Measurements from ENCODE around the gene ARL15.

The ARL15 gene

DNA sequence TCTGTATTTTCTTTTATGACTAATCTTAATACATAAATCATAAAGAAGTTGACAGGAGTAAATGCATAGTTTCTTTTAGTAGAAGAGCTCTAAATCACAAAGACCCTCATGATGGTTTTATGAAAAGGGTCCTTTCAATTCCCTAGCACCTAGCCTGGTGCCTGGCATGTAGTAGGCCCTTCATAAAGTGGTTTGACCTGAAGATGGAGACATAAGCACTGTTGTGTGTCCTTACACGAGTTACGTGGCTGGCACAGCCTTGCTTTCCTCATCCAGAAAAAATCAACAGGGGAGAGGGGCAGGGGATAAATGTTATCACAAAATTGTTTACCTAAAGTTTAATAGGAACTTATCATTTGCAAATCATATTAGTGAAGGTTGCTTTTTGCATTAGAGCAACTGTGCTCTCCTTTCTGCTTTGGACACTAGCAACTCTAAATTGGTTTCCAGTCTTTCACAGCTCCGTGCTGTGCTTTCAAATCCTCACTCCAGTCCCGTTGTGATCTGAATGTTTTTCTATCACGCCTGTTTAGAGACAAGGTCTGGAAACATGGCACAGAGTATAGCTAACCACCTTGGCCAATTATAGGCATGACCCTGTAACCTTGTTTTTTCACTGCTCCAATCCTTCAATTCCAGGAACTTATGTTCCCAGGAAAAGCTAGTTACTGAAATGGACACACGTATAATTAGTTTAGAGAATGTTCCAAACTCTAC, 55.7 kb downstream of the ARL15 start:
- in situ Hi-C loops (cut with MboI; ENCODE audit: low sequenced_read_pairs), result loop anchor here (25.0 kb wide), 1 partner anchor 608 kb away; no protein-coding TSS in a partner anchor

DNA sequence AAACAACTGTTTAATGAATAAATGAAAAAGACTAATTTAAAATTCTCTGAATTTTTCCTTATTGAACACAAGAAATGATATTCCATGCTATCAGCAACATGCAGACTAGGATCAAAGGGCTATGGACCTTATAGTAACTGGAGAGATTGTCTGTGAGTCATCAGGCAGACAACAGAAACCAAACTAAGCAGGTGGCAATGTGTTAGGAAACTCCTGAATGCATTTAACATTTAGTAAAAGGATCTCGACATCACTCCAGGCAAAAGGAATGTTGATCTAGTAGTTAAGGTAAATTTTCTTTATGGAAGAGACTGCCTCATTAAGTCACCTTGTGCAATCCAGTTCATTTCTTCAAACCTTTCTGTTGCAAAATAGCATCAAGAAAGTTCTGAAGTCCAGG, 58.4 kb downstream of the ARL15 start:
- in situ Hi-C loops (cut with MboI; ENCODE audit: low sequenced_read_pairs), result loop anchor here (25.0 kb wide), 1 partner anchor 610 kb away; no protein-coding TSS in a partner anchor

DNA sequence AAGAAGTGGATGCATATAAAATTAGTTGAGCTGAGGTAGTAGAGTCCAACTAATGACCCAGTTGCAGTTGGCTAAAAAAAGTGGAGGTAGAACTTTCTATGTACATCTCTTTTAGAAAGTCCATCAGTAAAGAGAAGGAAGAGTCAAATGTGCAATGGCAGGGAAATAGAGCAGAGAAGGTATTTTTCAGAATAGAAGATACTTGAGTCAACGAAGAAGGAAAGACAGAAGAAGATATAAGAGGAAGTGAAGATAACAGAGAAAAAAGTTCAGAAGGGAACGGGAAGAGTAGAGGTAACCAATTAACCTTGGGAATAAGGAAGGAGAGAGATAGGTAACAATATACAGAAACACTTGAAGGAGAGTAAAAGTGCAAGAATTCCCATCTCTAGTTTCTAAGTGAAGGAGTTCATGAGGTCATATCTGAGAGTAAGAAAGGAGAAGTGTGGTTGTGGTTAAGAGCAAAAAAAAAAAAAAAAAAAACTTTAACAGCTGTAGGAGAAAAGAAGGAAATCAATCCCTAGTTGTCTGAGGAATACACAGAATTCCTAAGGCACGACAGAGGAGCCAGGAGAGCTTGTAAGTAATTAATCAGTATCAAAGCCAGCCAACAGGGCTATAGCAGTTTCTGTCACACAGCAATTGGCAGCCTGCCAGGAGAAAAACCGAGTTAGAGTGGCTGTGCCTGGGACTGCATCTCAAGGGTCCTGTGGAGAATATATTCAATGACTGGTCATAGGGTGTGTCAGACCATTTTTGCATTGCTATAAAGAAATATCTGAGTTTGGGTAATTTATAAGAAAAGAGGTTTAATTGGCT, 61.0 kb downstream of the ARL15 start:
- in situ Hi-C loops (cut with MboI; ENCODE audit: low sequenced_read_pairs), result loop anchor here (25.0 kb wide), 1 partner anchor 613 kb away; no protein-coding TSS in a partner anchor

DNA sequence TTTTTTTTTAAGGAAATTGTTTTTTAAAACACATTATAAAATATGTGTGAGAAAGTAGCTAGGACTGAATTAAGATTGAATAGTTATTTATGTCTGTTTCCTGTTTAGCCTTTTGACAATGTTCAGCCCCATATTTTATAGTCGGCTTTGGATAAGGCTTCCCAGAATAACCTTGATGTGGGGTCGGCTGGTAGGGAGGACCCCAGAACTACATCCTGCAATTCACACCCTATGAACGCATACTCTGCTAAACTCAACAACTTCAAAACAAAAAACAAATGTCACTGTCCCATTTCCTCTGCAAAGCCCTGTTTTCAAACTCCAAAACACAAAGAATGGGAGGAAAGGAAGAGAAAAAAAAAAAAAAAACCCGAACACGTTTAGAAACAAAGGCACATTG, 63.1 kb downstream of the ARL15 start:
- in situ Hi-C loops (cut with MboI; ENCODE audit: low sequenced_read_pairs), result no loop called here

DNA sequence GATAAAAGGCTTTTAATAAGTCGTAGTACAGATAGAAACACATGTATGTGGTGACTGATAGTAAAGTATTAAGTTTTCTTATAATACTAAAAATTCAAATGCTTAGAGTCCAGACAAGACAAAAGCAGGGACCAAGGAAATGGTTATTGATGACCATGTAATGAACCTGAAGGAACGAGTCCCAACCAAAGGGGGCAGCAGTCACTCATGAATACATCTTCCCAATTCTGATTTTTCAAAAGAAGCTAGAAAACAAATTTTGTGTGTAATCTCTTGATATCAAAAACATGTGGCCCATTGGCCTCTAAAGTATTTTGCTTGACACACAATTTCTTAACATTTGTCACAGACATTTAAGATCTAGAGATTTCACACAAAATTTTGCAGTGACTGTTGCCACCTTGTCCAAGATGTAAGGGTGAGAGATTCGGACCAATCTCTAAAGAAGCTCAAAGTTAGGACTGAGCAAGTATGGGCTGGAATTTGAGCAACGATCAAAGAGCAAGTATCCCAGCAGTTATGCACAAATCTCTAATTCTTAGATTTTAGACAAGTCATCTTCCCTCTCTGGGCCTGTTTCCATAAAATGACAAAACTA, 66.8 kb downstream of the ARL15 start:
- in situ Hi-C loops (cut with MboI; ENCODE audit: low sequenced_read_pairs), result no loop called here

DNA sequence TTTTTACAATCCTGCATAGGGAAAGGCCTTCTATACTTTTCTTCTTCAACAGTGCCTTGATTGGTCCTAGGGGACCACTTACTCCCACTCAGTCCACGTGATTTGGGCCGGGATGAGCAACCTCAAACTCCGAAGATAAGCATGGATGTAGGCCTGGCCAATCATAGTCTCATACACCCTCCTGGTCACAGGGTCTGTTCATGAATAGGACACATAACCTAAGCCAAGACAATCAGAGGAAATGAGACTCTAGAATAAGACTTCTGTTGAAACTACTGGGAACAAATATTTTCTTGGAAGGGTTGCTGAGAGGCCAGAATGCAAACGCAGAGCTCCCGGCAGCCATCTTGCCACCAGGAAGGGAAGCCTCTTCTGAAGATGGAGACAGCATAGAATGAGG, 68.1 kb downstream of the ARL15 start:
- in situ Hi-C loops (cut with MboI; ENCODE audit: low sequenced_read_pairs), result no loop called here

DNA sequence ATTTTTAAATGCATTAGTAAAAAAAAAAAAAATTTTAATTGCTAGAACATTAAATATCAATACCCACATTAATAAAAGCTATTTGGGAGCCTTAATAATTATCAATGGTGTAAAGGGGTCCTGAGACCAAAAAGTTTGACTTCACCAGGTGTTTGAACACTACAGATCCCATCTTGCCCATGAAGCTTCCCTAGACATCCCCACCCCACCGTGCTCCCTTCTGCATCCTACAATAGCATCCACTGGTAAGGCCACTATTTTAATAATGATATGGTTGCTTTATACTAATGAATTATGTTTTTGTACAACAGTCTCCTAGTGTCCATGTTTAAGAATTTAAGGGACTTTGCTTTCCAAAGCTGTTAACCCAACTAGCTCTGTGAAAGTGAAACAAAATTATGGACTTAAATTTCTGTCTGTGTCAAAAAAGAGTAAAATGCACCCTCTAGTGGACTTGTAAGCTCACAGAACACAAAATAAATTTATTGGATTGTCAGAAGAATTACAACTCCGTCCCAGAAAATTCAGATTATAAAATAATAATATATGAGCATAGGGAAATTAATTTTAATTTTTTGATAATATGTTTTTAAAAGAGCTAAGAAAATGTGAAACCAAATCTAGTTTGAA, 76.0 kb downstream of the ARL15 start:
- in situ Hi-C loops (cut with MboI; ENCODE audit: low sequenced_read_pairs), result no loop called here

DNA sequence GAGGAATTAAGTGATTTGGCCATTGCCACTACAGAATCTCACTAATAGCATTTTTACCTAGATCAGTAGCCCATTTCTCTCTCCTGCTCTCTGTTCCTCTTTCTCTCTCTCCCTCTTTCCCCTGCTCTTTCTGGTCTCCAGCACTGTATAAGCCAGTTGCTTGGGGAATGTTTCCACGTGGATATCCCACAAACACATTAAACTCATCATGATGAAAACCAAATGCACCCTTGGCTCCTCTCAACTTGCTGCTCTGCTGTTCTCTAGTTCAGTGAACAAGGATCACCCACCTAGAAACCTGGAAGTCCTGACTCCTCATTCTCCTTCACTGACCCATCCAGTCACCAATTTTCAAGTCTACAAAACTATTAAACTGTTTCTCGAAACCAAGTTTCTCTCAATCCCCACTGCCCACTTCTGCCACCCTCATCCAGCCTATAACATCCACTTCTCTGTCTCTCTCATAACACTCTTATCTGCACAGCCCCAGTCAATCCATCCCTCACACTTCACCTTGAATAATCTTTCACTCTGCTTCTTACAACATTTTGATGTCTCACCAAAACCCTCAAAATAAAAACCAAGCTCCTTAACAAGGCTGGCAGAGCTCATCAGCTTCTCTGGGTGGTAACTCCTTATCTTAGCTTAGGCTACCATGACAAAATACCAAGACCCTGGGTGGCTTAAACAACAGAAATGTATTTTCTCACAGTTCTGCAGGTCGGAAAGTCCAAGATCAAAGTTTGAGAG, 79.3 kb downstream of the ARL15 start:
- in situ Hi-C loops (cut with MboI; ENCODE audit: low sequenced_read_pairs), result no loop called here

DNA sequence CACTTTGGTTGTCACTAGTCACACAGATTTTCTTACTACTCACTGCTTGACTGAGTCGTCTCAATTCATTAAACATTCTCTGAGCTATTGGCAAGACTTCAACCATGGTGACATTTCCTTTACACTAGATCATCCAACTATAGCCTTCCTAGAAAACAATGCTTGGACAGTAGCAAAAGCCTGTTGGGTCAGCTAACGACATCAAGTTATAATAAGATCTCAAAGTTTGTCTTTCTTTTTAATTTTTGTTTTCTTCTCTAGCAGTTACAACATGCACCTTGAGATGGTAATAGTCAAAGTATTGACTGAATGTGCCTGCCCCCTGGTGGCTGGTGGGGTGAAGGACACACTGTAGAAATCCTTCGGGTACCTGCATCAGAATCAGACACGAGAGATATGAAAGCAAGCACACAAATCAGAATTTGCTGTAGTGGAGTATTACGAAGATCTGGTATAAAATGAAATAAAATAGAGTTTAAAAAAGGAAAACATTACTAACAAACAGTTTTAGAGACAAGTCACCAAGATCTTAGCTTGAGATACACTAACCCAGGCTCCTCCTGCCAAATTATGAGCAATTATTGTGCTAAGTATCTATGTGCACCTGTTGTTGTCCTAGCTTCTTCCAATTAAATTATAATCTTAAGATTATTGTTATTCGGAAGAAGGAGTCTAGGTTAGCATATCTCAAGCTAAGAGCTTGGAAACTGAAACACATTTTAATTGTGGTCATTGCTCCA, 81.2 kb downstream of the ARL15 start:
- in situ Hi-C loops (cut with MboI; ENCODE audit: low sequenced_read_pairs), result no loop called here

DNA sequence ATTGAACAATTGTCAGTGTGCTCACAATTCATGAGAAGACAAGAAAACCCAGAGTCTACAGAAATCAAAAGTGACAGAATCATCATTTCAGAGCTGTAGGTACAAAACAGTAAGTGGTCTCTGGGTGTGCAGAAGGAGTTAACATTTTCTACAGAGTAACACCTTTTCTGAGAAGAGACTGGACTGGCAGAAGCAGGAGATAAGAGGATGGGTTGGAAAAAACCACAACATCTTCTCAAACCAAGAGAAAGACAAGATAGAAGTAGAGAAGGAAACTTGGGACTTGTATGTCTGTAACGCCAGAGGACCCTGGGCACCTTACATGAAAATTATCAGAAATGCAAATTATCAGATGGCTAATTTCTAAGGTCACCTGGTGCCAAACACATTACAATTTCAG, 82.6 kb downstream of the ARL15 start:
- in situ Hi-C loops (cut with MboI; ENCODE audit: low sequenced_read_pairs), result no loop called here

DNA sequence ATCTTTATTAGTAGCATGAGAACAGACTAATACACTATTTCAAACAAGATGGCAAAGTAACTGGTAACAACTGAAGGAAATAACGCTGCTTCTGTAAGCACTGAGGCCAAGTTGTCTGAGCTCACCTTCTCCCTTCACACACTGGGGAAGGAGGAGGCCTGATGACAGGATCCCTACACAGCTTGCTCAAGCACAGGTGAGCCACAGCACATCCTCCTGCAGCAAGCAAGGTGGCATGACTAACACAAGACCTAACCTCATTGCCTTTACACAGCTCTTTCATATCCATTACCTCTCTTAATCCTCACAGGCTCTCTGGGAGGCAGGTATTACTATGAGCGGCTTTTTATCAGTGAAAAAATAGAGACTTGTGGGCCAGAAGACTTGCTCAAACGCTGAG, 83.3 kb downstream of the ARL15 start:
- in situ Hi-C loops (cut with MboI; ENCODE audit: low sequenced_read_pairs), result no loop called here

DNA sequence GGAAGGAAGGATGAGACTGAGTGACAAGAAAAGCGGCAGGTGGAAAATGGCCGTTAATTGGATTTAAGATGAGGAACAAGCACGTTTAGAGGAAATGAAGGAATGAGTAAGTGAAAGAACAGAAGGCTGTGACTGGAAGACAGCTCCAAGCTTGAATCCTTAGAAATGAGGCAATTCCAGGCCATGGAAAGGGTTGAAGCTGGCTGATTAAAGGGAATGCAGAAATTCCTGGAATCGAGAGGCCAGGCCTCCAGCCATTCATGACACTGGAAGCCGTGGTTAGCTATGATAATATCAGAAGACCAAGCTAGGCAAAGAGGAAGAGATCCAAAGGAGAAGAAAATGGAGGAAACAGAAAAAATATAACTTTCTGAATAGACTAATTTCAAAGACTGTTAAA, 84.2 kb downstream of the ARL15 start:
- in situ Hi-C loops (cut with MboI; ENCODE audit: low sequenced_read_pairs), result no loop called here

DNA sequence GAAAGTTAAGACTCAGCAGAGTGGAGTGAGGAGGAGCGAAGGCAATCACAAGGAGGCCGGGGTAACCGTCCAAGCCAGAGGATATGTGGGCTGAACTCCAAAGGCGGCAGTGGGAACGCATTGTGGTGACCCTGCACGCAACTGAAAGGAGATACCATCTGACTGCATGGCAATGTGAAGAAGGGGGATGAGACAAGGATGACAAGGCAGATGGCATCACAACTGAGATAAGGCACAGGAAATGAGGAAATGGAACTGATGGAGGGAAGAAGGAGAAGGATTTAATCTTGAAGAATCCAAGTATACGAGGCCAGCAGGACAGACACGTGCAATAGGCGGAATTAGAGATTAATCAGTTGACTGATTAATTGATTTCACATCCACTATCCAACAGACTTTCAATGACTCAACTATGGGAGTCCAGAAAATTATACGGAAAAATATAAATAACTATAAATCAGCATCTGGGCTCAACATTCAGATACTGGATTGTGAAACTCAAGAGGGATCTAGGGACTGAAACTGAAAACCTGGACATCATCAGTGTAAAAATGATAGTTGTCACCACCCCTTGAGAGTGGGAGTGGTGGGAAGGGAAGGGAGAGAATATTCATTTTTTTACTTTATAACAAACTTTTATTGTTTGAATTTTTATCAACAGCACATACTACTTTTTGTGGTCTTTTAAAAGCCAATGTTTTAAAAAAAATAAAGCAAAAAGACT, 86.1 kb downstream of the ARL15 start:
- in situ Hi-C loops (cut with MboI; ENCODE audit: low sequenced_read_pairs), result loop anchor here (25.0 kb wide), 1 partner anchor 787 kb away; no protein-coding TSS in a partner anchor

DNA sequence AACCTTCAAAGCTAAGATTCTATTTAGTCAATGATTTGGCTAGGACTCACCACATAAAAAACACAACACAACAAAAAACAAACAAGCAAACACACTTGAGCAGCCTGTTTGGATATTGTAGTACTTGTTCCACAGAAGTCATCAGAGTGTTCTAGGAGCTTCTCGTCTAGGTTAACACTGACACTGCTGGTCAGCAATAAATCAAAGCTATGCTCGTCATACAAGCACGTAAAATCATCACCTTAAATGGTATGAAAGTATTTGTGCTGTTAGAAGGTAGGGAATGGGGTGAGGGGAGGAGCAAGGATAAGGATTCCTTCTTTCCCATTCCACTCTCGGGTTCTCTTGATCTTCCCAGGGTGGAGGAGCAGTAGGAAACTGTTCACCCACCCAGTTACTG, 88.0 kb downstream of the ARL15 start:
- in situ Hi-C loops (cut with MboI; ENCODE audit: low sequenced_read_pairs), result loop anchor here (25.0 kb wide), 1 partner anchor 785 kb away; no protein-coding TSS in a partner anchor

DNA sequence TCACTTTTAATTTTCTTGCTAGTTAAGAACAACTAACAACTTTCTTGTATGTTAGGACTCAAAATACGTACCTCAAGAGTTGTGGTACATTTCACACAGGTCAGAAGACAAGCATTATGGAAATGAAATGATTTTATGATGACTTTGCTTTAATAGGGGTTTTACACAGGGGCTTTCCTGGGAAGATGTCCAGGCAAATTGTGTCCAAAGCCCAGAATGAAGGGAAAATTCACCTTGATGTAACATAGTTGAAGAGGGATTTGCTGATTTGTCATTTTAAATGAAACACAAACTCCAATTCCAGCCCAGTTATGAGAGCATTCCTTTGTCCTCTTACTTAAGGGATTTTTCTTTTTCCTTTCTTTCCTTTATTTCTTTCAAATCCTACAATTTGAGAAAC, 89.2 kb downstream of the ARL15 start:
- in situ Hi-C loops (cut with MboI; ENCODE audit: low sequenced_read_pairs), result loop anchor here (25.0 kb wide), 1 partner anchor 784 kb away; no protein-coding TSS in a partner anchor

DNA sequence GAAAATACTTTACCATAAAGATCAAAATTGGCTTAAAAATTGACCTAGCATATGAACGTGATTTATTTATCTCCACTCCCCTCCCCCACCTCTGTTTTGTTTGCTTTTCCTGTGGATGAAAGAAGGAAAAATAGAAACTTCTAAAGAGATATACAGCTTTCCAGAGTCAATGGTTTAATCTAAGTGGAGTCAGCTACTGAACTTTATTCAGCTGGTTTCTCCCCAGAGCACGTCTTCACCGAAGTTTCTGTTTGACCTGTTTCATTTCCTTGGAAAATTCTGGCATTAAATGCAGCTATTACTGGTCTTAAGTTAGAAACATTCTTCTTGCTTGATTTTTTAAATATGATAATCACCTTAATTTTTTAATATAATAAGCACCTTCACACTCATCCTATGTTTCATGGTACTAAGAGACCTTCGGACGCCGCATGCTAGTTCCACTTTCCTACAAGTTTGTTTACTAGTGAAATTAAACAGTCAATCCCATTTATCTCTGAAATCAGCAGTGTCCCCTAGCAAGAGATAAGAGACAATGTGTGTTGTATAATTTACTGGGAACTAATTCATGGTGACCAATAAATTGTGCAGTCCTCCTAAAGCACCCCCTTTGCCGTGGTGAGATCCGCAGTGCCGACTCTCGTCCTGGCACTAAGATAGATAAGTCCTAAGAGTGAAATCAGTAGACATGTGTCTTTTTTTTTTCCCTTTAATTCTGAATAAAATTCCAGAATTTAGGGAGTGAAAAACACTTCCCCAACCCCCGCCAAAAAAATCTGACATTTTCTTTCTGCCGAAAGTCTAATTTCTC, 89.9 kb downstream of the ARL15 start:
- in situ Hi-C loops (cut with MboI; ENCODE audit: low sequenced_read_pairs), result loop anchor here (25.0 kb wide), 1 partner anchor 783 kb away; no protein-coding TSS in a partner anchor

DNA sequence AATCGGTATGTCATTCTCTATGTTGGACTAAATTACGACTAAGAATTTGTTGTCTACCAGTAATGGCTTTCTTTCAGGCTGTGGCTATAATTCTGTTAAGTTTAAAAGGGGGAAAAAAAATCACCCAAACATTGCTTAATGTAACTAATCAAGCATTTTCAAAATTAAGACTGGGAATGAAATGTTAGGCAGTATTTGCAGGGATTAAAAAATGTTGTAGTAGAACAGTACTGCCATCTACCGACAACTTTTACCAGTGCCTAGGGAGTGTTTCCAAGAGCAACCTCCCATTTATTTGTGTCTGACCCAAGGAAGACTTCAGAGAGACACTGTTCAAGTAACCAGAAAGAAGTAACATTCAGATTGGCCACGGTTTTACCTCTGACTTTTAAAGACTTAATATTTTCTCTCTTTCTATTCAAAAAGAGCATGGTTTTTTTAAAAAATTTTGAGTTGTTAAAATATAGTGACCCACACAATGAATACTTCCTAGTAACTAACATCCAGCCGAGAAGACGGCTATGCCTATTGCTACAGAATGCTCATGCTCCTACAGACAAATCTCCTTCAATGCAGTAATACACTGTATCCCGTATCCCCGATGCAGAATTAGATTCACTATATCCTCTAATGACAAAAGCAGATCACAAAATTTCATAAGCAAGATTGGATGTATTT, 92.4 kb downstream of the ARL15 start:
- in situ Hi-C loops (cut with MboI; ENCODE audit: low sequenced_read_pairs), result loop anchor here (25.0 kb wide), 1 partner anchor 781 kb away; no protein-coding TSS in a partner anchor

Measured in HL-60/S4 treated with retinoic acid at 250 ng/mL for 4 days and 3 days (cell line).